HCT116 (cell line): ENCODE data around the gene KRT13. TPM values are rescaled to one million over a fixed set of nuclear protein-coding genes. Genes with fewer than 3 reads are reported as not detected.
"Not testable (repeated sequence)": the region's sequence is repeated elsewhere in the genome, so short reads cannot be mapped to it uniquely, and the experiment has no call there.

Experiments used
- ATAC-seq: fragments of 200-7000 bp; cut with Tn5 transposase; 2 replicates; pipeline ENCODE4 v1.9.1; 2020; ENCODE audit warnings: mild to moderate bottlenecking, moderate library complexity
- BruUV-seq: library from RNA; stranded (reverse); fragments of 400-500 nt; replicated peaks from 2 replicates; lab custom pipeline; 2021; lab: Mats Ljungman, UMichigan
- CTCF ChIA-PET: fragments of 300-600 bp; sonication (Branson Sonifier 250); formaldehyde crosslinking; loops from one replicate; lab custom pipeline; 2021; ENCODE audit warnings: antibody characterized with exemption; lab: Charles Lee
- POLR2A ChIA-PET: fragments of 300-600, 350-600 bp; sonication (Branson Sonifier 250); formaldehyde crosslinking; loops from one replicate; lab custom pipeline; 2021; ENCODE audit warnings: antibody characterized with exemption; lab: Charles Lee
- RAD21 ChIA-PET, 2 experiments: fragments of 300-600 bp; sonication (Branson Sonifier 250); formaldehyde crosslinking; loops; one replicate each; lab custom pipeline; 2023; ENCODE audit warnings: low total read pairs in 2 of 2; ENCODE audit not compliant: uncharacterized antibody in 2 of 2, unreplicated experiment in 2 of 2, low non-redundant PET in 1 of 2; lab: Charles Lee
- DNase-seq: peaks from one replicate; pipeline ENCODE4 v3.0.0-alpha.2; 2010; ENCODE audit warnings: low read depth, low spot score
- H2AFZ ChIP-seq: fragments of 200-600 bp; shearing (Covaris generic), sonication (generic); 2 replicates; pipeline ENCODE4 v1.6.1; 2017; ENCODE audit warnings: low read depth, mixed run types, mixed read lengths, antibody characterized with exemption, low read length; ENCODE audit not compliant: poor library complexity, severe bottlenecking
- H3K27ac ChIP-seq: 2 replicates; pipeline ENCODE4 v1.5.1; 2012; ENCODE audit warnings: low read depth, low read length
- H3K27me3 ChIP-seq: fragments of 200-600 bp; sonication (generic); 2 replicates; pipeline ENCODE4 v1.6.1; 2016; ENCODE audit warnings: mixed run types, low read length, mixed read lengths; ENCODE audit not compliant: insufficient read depth
- H3K36me3 ChIP-seq, 2 experiments: fragments of 200-500 bp in 1 of 2; fragments of 200-600 bp in 1 of 2; sonication (Bioruptor generic) in 1 of 2; sonication (generic) in 1 of 2; 2 replicates each; pipeline versions ENCODE4 v1.5.1 to v1.6.1; 2014 to 2016; ENCODE audit warnings: low read length in 2 of 2, inconsistent platforms in 1 of 2, mixed read lengths in 1 of 2, mixed run types in 1 of 2; ENCODE audit not compliant: insufficient read depth in 2 of 2, control insufficient read depth in 1 of 2
- H3K4me1 ChIP-seq, 2 experiments: fragments of 200-600 bp in 1 of 2; sonication (generic) in 1 of 2; 2 replicates each; pipeline versions ENCODE4 v1.5.1 to v1.6.1; 2012 to 2017; ENCODE audit warnings: low read length in 2 of 2, inconsistent platforms in 1 of 2, mild to moderate bottlenecking in 1 of 2, mixed read lengths in 1 of 2, mixed run types in 1 of 2, moderate library complexity in 1 of 2; ENCODE audit not compliant: insufficient read depth in 2 of 2, control insufficient read depth in 1 of 2
- H3K4me2 ChIP-seq: fragments of 200-600 bp; sonication (generic); 2 replicates; pipeline ENCODE4 v1.6.1; 2017; ENCODE audit warnings: mixed run types, low read length, mixed read lengths
- H3K4me3 ChIP-seq, 2 experiments: fragments of 200-600 bp in 1 of 2; sonication (generic) in 1 of 2; replicated peaks in 1 of 2; 2 replicates each; pipeline ENCODE4 v1.5.1; 2011 to 2016; ENCODE audit warnings: low read length in 2 of 2, control low read depth in 1 of 2, low read depth in 1 of 2, mild to moderate bottlenecking in 1 of 2, mixed read lengths in 1 of 2, mixed run types in 1 of 2
- H3K79me2 ChIP-seq: fragments of 200-600 bp; sonication (generic); 2 replicates; pipeline ENCODE4 v1.6.1; 2017; ENCODE audit warnings: mild to moderate bottlenecking, mixed run types, low read length, moderate library complexity, mixed read lengths; ENCODE audit not compliant: insufficient read depth
- H3K9ac ChIP-seq: fragments of 200-600 bp; sonication (generic); 2 replicates; pipeline ENCODE4 v1.6.1; 2016; ENCODE audit warnings: low read length, mixed read lengths
- H3K9me2 ChIP-seq: fragments of 200-600 bp; sonication (generic), shearing (Covaris generic); 2 replicates; pipeline ENCODE4 v1.6.1; 2017; ENCODE audit warnings: mixed run types, mild to moderate bottlenecking, moderate library complexity; ENCODE audit not compliant: insufficient read depth
- H3K9me3 ChIP-seq, 2 experiments: fragments of 200-500 bp in 1 of 2; fragments of 200-600 bp in 1 of 2; sonication (Bioruptor generic) in 1 of 2; sonication (generic) in 1 of 2; 2 replicates each; pipeline ENCODE4 v1.6.1; 2014 to 2017; ENCODE audit warnings: low read length in 2 of 2, mixed read lengths in 2 of 2, inconsistent platforms in 1 of 2, low read depth in 1 of 2, mild to moderate bottlenecking in 1 of 2, mixed run types in 1 of 2, moderate library complexity in 1 of 2; ENCODE audit not compliant: control insufficient read depth in 1 of 2, insufficient read depth in 1 of 2
- H4K20me1 ChIP-seq: fragments of 200-600 bp; sonication (generic), shearing (Covaris generic); 2 replicates; pipeline ENCODE4 v1.6.1; 2017; ENCODE audit warnings: mixed run types, mild to moderate bottlenecking, moderate library complexity; ENCODE audit not compliant: insufficient read depth
- SP1 ChIP-seq: IDR thresholded peaks from 2 replicates; pipeline ENCODE4 v1.6.1; 2012; ENCODE audit warnings: low read depth
- YY1 ChIP-seq: IDR thresholded peaks from 2 replicates; pipeline ENCODE4 v1.6.1; 2011; ENCODE audit warnings: low read length, low read depth, moderate library complexity, mild to moderate bottlenecking; ENCODE audit not compliant: insufficient replicate concordance; ENCODE audit errors: extremely low read depth
- ZFX ChIP-seq: fragments of 450-650 bp; IDR thresholded peaks from 2 replicates; pipeline ENCODE4 v1.6.1; 2017
- intact Hi-C: fragments of 100-400 bp; cut with micrococcal nuclease; formaldehyde crosslinking; loops from 2 replicates; pipeline ENCODE4 v1.10.0; 2022
- total RNA-seq: library from RNA; stranded (reverse); gene quantifications from one replicate; pipeline ENCODE4 v1.2.1, GENCODE V29; 2021; ENCODE audit not compliant: unreplicated experiment
- TF ChIP-seq, protein P1 (sequence below): IDR thresholded peaks from 2 replicates; pipeline ENCODE4 v1.6.1; 2012

KRT13 gene
- total RNA-seq, 1 experiment from 2014 or later, result 3.7 TPM

DNA sequence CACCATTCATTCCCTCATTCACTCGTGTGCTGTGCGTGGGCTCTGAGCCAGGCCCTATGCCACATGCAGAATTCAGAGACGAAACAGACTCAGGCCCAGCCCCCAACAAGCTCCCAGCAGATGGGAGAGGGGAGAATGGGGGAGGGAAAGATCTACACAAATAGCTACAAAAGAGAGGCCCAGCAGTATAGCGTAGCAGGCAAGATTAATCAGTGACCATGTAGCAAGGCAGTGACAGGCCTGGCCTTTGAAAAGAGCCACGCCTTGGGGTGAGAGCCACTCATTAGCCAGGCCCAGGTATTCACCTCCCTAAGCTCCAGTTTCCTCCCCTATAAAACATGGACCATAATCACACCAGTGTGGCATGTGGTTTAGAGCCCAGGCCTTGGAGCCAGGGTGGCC, 39.1 kb upstream of the KRT13 start:
- ATAC-seq, result no peak
- H3K27me3 ChIP-seq, result no peaks in the 10 kb centered on the region
- ChIA-PET POLR2A (interaction anchor here (1.4 to 6.5 kb wide), 3 partner anchors 10 to 144 kb away, joined by 3 to 68 read pairs (median 5); partner anchors contain the start of genes EIF1 and KRT19), CTCF (interaction anchor here (0.6 to 1.3 kb wide), 3 partner anchors 104 to 164 kb away, joined by 4 to 5 read pairs (median 5); no protein-coding TSS in a partner anchor), RAD21 (no interaction called here)
- no peaks in the 10 kb centered on the region for H3K9me2 ChIP-seq
- no peaks in the 10 kb centered on the region for H3K36me3 ChIP-seq
- TF ChIP-seq SP1, result peak; percentile 32; the same call in 1 of the 2 replicates
- TF ChIP-seq, protein P1, sequence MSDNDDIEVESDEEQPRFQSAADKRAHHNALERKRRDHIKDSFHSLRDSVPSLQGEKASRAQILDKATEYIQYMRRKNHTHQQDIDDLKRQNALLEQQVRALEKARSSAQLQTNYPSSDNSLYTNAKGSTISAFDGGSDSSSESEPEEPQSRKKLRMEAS, result peak; percentile 71
- no peak for TF ChIP-seq YY1
- TF ChIP-seq ZFX, result peak; percentile 24; the same call in 1 of the 2 replicates
- peak overlapping the region; percentile 60 for H3K4me2 ChIP-seq
- peak overlapping the region; percentile 86 for H2AFZ ChIP-seq
- no peak overlapping the region for H3K4me3 ChIP-seq
- no peaks in the 10 kb centered on the region for H3K79me2 ChIP-seq
- H3K4me1 ChIP-seq, result peaks cover 43 to 75% of the 10 kb centered on the region in 2 experiments
- no peak for DNase-seq
- no peaks in the 10 kb centered on the region for H4K20me1 ChIP-seq
- peaks cover 0 to 8% of the 10 kb centered on the region in 2 experiments; a peak in 1 of 4 replicates for H3K9me3 ChIP-seq
- BruUV-seq, result no TSS peak
- intact Hi-C loops, result loop anchor here (10.0 kb wide), 1 partner anchor 930 kb away; no protein-coding TSS in a partner anchor
- peak overlapping the region; percentile 48 for H3K9ac ChIP-seq
- peak overlapping the region; percentile 42; the same call in 1 of the 2 replicates for H3K27ac ChIP-seq

DNA sequence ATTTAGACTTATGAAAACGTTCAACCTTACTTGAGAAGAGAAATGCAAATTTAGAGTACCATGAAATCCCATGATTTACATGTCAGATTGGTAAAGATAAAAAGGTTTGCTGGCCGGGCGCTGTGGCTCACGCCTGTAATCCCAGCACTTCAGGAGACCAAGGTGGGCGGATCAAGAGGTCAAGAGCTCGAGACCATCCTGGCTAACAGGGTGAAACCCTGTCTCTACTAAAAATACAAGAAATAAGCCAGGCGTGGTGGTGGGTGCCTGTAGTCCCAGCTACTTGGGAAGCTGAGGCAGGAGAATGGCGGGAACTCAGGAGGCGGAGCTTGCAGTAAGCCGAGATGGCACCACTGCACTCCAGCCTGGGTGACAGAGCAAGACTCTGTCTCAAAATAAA, 37.4 kb upstream of the KRT13 start:
- RAD21 ChIA-PET, result not testable (repeated sequence)
- POLR2A ChIA-PET, result interaction anchor here (1.5 to 6.5 kb wide), 3 partner anchors 8 to 146 kb away, joined by 3 to 68 read pairs (median 6); partner anchors contain the start of genes EIF1 and KRT19

More for the DNA sequence above, 37.4 kb upstream of the KRT13 start:
- H3K27ac ChIP-seq, H3K9me2 ChIP-seq, ATAC-seq, H3K4me2 ChIP-seq, H3K36me3 ChIP-seq, BruUV-seq, H3K27me3 ChIP-seq, H3K9me3 ChIP-seq, H2AFZ ChIP-seq, H3K9ac ChIP-seq, H3K79me2 ChIP-seq, H4K20me1 ChIP-seq, DNase-seq, H3K4me3 ChIP-seq: not testable (repeated sequence)
- CTCF ChIA-PET, result interaction anchor here (3.0 kb wide), 1 partner anchor 120 kb away, joined by 13 read pairs; no protein-coding TSS in a partner anchor
- H3K4me1 ChIP-seq, result peaks cover 28 to 73% of the 10 kb centered on the region in 2 experiments
- intact Hi-C loops, result loop anchor here (10.0 kb wide), 1 partner anchor 928 kb away; no protein-coding TSS in a partner anchor
